ENCODE data around the gene RHOT2.

The RHOT2 gene

DNA sequence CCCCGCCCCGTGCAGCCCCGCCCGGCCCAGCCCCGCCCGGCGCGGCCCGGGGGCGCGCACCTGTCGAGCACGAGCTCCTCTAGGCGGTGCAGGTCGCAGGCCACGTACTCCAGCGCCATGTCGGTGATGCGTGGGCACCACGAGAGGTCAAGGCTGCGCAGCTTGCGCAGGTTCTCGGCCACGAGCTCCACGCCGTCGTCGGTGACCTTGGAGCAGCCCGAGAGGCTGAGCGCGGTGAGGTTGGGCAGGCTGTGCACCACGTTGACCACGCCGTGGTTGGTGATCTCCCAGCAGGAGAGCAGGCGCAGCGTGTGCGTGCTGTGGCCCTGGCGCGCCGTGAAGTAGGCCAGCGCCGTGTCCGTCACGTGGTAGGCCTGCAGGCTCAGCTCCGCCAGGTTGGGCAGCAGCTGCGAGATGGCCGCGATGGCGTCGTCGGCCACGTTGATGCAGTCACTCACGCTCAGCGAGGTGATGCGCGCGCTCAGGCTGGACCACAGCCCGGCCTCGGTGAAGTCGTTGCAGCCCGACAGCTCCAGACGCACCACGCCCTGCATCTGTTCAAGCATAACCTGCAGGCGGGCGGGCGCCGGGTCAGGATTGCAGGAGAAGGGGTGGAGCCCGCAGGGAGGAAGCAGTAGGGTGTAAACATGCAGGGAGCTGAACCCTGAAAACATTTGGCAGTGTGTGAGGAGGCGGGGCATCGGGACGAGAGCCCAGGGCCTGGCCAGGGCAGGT lies 27.6 kb downstream of the RHOT2 start:
- peaks cover 4% of the 10 kb centered on the region for H3K9me3 Mint-ChIP-seq
- peaks cover 10% of the 10 kb centered on the region for H3K4me1 Mint-ChIP-seq (ENCODE audit: low read depth)
- H3K36me3 Mint-ChIP-seq (ENCODE audit: low read depth) = peaks cover 1% of the 10 kb centered on the region
- peak overlapping the region; percentile 68 for H3K27ac Mint-ChIP-seq
- H3K27me3 Mint-ChIP-seq (ENCODE audit: low read depth) = peaks cover 24% of the 10 kb centered on the region
- H3K4me3 Mint-ChIP-seq = peak overlapping the region; percentile 75

DNA sequence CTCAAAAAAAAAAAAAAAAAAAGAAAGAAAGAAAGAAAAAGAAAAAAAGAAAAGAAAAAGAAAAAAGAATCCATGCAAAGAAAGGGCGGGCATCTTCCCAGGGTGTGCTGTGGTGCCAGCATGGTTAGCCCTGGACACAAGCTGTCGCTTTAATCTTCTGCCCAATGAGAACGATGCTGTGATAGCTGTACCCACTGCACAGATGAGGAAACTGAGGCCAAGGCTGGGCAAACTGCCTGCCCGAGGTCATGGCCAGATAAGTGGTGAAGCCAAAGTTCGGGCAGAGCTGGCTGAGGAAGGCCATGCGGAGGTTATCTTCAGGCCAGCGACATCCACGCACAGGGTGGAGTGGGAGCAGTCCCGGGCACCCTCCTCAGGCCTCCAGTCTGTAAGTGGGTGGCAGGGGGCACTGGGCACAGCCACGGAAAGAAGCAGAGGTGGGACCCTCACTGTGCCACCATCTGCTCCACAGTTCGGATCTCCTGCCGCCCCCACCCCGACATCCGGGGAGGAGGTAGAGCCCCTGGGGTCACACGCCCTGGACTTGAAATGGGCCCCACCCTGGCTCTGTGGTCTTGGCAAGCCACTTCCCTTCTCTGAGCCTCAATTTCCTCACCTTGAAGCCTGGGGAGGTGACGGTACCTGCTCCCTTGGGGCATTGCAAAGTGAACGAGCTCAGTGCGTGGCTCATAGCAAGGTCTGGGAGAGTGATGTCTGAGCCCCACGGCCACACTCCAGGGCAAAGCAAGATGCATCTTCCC lies 31.2 kb downstream of the RHOT2 start:
- H3K27ac Mint-ChIP-seq = no peak overlapping the region
- H3K9me3 Mint-ChIP-seq = no peaks in the 10 kb centered on the region
- H3K27me3 Mint-ChIP-seq (ENCODE audit: low read depth) = peaks cover 28% of the 10 kb centered on the region
- no peak overlapping the region for H3K4me3 Mint-ChIP-seq
- peaks cover 4% of the 10 kb centered on the region for H3K4me1 Mint-ChIP-seq (ENCODE audit: low read depth)
- H3K36me3 Mint-ChIP-seq (ENCODE audit: low read depth) = no peaks in the 10 kb centered on the region

DNA sequence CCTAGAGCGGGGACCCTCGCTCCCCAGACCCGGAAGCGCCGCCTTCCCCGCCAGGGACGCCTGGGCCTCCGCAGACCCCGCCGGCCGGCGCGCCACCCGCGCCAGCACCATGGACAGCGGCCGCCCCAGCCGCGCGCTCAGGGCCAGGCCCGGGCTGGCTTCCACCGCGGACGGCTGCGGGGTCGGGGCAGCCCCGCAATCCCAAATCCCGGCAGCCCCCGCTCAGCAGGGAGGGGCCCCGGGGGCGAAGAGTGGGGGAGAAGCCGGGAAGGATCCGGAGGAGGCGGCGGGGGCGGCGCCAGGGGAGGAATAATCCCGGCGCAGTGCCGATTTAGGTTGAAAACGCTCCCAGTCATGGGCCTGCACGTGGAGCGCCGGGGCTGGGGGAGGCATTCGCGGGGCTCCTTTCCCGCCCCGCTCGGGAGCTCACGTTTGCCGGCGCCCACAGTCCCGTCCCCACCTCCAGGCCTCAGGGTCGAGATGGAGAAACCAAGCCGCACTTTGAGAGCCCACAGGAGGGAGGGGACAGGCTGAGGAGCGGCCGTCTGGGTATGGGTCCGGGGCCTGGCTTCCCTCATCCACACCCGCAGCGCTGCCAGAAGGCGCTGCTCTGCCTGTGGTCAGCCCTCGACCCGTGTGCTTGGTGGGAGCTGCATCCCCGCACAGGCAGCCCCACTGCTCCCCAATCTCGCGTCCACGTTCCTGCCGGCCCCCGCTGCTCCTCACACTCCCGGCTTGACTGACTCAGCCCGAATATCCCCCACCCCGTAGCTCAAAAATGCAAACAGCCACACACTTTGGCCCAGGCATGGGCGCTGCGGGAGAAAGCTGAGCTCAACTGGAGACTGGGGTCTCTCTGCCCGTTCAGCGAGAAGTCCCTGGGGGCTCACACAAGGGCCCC lies 33.0 kb downstream of the RHOT2 start:
- no peaks in the 10 kb centered on the region for H3K36me3 Mint-ChIP-seq (ENCODE audit: low read depth)
- peaks cover 27% of the 10 kb centered on the region for H3K27me3 Mint-ChIP-seq (ENCODE audit: low read depth)
- H3K27ac Mint-ChIP-seq = no peak overlapping the region
- H3K4me3 Mint-ChIP-seq = no peak overlapping the region
- H3K4me1 Mint-ChIP-seq (ENCODE audit: low read depth) = peaks cover under 1% of the 10 kb centered on the region
- no peaks in the 10 kb centered on the region for H3K9me3 Mint-ChIP-seq

DNA sequence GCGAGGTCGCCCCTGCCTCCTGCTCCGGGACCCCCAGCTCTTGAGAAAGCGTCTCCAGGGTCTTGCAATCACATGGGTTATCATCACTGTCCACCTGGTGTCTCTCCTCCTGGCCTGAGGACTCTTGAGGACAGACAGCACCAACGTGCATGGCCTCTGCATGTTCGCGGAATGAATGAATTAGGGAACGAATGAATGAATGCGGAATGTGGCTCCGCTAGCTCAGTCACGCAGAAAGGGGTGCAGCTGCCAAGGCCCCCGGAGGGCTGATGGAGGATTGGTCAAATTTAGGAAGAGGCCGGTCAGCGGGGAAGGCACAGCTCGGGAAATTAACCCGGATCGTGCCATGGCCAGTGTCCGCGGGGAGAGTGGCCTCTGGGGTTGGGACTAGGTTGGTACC lies 34.4 kb downstream of the RHOT2 start:
- Mint-ChIP-seq H3K4me1 (ENCODE audit: low read depth) (no peaks in the 10 kb centered on the region), H3K9me3 (no peaks in the 10 kb centered on the region), H3K36me3 (ENCODE audit: low read depth) (no peaks in the 10 kb centered on the region), H3K27me3 (ENCODE audit: low read depth) (peaks cover 39% of the 10 kb centered on the region), H3K4me3 (no peak overlapping the region), H3K27ac (no peak overlapping the region)

DNA sequence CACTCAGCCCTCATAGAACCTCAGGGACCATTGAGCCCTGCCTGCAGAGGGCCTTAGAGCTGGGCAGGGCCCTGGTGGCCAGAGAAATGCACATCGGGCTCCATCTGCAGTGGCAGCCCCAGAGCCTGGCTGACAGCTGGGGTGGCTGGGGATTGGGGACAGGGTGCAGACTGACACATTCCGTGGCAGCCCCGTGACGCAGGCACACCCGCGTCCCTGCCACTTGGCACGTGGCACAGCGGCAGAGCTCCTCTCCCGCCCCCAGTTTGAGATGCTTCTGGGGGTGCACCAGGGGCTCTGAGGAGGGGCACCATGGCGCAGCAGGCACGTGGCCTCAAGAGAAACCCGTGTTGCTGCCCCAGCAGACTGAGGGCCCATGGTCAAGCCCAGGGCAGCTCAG lies 35.5 kb downstream of the RHOT2 start:
- Mint-ChIP-seq H3K27ac (no peak overlapping the region), H3K4me3 (no peak overlapping the region), H3K9me3 (no peaks in the 10 kb centered on the region), H3K4me1 (ENCODE audit: low read depth) (no peaks in the 10 kb centered on the region), H3K36me3 (ENCODE audit: low read depth) (no peaks in the 10 kb centered on the region), H3K27me3 (ENCODE audit: low read depth) (peaks cover 47% of the 10 kb centered on the region)

DNA sequence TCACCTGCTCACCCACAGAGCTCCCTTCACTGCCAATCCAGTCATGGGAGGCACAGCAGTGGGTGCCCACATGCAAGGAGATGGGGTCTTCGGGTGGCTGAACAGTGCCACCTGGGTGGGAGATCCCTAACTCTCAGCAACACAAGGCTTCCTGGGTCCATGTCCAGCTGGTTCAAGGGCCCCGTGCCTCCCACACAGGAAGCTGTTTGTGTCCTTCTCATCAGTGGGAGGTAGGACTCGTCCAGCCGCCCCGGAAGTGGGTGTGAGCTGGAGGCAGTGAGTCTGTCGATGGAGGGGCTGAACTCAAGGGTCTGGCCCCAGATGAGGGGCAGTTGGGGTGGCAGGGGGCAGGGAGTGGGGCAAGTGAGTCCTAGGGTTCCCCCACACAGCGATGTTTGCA lies 36.1 kb downstream of the RHOT2 start:
- Mint-ChIP-seq H3K27ac (no peak overlapping the region), H3K4me3 (no peak overlapping the region), H3K4me1 (ENCODE audit: low read depth) (no peaks in the 10 kb centered on the region), H3K27me3 (ENCODE audit: low read depth) (peaks cover 52% of the 10 kb centered on the region), H3K9me3 (no peaks in the 10 kb centered on the region), H3K36me3 (ENCODE audit: low read depth) (no peaks in the 10 kb centered on the region)

DNA sequence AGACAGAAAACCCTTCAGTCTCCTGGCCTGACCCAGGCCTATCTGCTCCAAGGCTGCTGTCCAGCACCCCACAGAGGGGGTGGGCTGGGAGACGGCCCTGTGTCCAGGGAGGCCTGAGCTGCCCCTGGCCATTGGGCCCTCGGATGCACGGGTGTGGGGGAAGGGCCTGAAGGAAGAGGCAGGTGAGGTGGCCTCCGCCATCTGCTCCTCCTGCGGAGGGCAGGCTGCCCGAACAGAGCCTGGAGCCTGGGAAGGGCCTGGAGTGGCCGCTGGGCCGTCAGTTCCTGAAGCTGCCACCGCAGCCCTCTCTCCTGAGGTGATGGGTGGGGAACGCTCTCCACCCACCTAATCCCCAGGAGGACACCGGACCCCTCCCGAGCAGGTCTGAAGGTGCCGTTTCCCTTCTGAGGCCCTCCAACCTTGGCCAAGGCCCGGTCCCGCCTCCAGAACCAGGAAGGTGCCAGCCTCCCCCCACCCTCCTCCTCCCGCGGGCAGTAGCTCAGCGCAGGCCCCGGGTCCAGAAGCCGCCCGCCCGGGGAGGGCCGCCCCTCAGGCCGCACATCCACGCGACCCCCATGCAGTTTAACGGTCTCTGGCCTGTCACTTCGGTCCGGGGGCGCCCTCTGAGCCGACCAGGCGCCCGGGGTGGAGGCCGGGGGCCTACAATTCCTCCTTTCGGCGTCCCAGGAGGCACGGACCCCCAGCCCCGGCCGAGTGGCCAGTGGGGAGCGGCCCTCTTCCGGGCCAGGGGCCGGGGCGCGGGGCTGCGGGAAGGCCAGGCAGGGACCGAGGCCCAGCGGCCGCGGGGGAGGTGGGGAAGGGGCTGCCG lies 36.8 kb downstream of the RHOT2 start:
- no peaks in the 10 kb centered on the region for H3K4me1 Mint-ChIP-seq (ENCODE audit: low read depth)

DNA sequence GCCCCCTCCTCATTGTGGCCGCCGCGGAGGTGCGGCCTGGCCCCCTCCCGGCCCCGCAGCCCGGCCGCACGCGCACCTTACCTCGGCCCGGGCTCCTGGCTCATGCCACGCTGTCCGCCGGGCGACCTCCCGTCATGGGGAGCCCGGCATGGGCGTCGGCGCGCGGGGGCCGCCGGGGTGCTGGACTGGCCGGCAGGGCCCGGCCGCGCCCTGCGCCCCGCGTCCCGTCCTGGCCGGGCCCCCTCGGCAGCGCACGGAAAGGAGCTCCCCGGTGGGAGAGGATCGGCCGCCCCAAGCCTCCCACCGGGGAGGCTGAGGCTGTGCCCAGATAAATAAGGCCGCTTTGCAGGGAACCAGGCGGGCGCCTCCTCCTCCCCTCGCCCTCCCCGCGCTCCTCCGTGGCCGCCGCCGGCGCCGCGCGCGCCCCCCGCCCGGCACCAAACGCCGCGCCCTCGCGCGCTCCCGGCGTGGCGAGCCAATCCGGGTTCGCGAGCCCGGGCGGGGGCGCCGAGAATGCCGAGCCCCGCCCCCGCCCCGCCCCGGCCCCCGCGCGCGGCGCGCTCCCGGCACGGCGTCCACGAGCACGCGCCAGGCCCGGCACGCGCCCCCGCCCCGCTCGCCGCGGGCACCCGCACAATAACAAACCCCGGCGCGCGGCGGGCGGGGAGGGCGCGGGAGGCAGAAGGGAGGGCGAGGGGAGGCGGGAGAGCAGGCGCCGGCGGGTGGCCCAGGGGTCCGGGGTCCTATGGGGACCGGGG lies 37.7 kb downstream of the RHOT2 start, which contains the start of gene FBXL16:
FBXL16 (minus strand) TSS at position 371 of the 758 bp plus-strand sequence. CDS start 8,396 bp downstream, outside the sequence.
- Mint-ChIP-seq H3K4me1 (ENCODE audit: low read depth) (no peaks in the 10 kb centered on the region), H3K36me3 (ENCODE audit: low read depth) (no peaks in the 10 kb centered on the region), H3K27ac (no peak within 1 kb of the TSS), H3K9me3 (no peaks in the 10 kb centered on the region), H3K4me3 (no peak within 1 kb of the TSS), H3K27me3 (ENCODE audit: low read depth) (peaks cover 57% of the 10 kb centered on the region)

More for the DNA sequence above, 36.8 kb downstream of the RHOT2 start:
- Mint-ChIP-seq H3K27me3 (ENCODE audit: low read depth) (peaks cover 60% of the 10 kb centered on the region), H3K9me3 (no peaks in the 10 kb centered on the region), H3K27ac (no peak overlapping the region), H3K4me3 (no peak overlapping the region), H3K36me3 (ENCODE audit: low read depth) (no peaks in the 10 kb centered on the region)

DNA sequence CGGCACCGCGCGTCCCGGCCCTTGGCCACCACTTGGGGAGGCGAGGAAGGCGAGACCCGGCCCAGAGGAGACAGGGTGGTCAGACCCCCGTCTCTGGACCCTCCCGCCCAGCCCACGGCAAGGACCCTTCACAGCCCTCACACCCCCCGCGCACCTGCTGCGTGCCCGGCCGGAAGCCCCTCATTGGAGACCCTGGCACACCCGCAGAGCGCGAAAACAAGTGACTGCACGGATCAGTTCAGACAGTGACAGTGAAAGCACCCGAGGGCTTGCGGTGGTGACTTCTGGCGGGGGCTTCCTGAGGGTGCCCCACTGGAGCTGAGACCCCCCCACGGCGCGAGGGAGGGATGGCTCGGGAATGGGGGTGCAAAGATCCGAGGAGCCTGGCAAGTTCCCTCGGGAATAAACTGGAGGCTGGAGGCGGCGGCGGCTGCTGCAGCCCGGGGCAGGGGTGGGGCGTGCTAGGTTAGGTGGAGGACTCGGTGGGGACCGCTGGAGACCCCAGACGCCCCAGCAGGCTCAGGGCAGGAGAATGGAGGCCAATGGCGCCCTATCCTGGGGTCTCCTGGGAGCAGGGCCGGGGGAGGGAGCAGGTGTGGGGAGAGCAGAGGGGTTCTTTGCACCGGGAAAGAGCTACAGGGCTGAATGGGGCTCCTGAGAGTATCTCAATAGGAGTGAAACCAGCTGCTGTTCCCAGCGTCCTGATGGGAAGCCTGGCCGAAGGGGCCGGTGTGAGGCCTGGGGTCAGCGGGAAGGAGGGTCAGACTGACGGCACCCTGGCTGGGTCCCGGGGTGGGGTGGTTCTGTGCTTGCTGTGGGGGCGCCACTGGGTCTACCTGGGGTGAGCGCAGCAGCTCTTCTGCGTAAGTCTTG lies 38.5 kb downstream of the RHOT2 start:
- H3K36me3 Mint-ChIP-seq (ENCODE audit: low read depth) = no peaks in the 10 kb centered on the region
- no peaks in the 10 kb centered on the region for H3K9me3 Mint-ChIP-seq
- no peak overlapping the region for H3K27ac Mint-ChIP-seq
- no peaks in the 10 kb centered on the region for H3K4me1 Mint-ChIP-seq (ENCODE audit: low read depth)
- H3K27me3 Mint-ChIP-seq (ENCODE audit: low read depth) = peaks cover 53% of the 10 kb centered on the region
- no peak overlapping the region for H3K4me3 Mint-ChIP-seq

DNA sequence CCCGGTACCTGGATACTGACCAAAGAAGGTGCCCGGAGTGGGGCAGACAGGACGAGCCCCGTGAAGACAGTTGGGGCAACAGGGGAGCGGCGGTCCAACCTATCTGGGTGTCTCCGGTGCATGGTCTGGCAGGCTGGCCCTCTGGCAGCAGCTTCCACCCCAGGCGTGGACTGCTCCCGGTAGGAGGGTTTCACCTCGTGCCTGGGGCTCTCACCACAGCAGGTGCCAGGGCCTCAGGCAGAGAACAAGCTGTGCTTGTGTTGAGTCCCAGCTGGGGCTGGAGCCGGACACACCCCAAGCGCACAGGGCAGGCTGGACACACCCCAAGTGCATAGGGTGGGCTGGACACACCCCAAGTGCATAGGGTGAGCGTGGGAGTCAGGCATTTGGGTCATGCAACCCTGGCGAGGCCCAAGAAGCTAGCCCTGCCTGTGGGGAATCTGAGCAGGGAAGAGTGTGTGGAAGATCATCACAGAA lies 39.2 kb downstream of the RHOT2 start:
- Mint-ChIP-seq H3K4me3 (no peak overlapping the region), H3K27me3 (ENCODE audit: low read depth) (peaks cover 49% of the 10 kb centered on the region), H3K36me3 (ENCODE audit: low read depth) (no peaks in the 10 kb centered on the region), H3K9me3 (no peaks in the 10 kb centered on the region), H3K27ac (no peak overlapping the region), H3K4me1 (ENCODE audit: low read depth) (no peaks in the 10 kb centered on the region)

DNA sequence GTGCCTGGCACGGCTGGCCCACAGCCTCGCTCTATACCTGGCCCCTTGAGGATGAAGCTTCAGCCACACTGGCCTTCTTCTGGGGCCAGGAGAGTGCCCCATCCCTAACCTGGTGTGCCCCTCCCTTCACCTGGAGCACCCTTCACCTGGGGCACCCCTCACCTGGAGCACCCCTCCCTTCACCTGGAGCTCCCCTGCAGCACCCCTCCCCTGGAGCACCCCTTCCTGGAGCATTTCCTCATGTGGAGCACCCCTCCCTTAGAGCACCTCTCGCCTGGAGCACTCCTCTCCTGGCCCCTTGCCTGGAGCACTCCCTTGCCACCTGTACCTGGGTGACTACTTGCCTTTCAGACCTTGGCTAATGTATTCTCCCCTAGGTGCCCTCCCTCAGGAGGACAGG lies 40.1 kb downstream of the RHOT2 start:
- Mint-ChIP-seq H3K27ac (no peak overlapping the region), H3K27me3 (ENCODE audit: low read depth) (peaks cover 44% of the 10 kb centered on the region), H3K4me1 (ENCODE audit: low read depth) (no peaks in the 10 kb centered on the region), H3K36me3 (ENCODE audit: low read depth) (no peaks in the 10 kb centered on the region), H3K9me3 (no peaks in the 10 kb centered on the region), H3K4me3 (no peak overlapping the region)

DNA sequence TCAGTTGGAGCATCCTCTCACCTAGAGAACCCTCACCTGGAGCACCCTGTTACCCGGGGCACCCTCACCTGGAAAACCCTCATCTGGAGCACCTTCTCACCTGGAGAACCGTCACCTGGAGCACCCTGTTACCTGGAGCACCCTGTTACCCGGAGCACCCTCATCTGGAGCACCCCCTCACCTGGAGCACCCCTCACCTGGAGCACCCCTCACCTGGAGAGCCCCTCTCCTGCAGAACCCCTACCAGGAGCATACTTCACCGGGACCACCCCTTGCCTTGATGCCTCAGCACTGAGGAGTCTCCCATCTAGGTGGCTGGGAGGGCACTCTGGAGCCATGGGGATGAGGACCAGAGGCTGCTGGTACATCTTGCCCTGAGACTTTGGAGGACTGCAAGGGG lies 41.0 kb downstream of the RHOT2 start:
- H3K27me3 Mint-ChIP-seq (ENCODE audit: low read depth) = peaks cover 47% of the 10 kb centered on the region
- H3K27ac Mint-ChIP-seq = no peak overlapping the region
- no peaks in the 10 kb centered on the region for H3K36me3 Mint-ChIP-seq (ENCODE audit: low read depth)
- no peaks in the 10 kb centered on the region for H3K9me3 Mint-ChIP-seq
- no peak overlapping the region for H3K4me3 Mint-ChIP-seq
- H3K4me1 Mint-ChIP-seq (ENCODE audit: low read depth) = no peaks in the 10 kb centered on the region

Data from T-helper 1 cell treated with Interleukin-12 subunit alpha and Interleukin-12 subunit beta and Interleukin-4 antibody, amounts not matched to agents 30 μg/mL and 1 μg/mL, for 36 hours (primary cell).